AG04450 (cell line): Measurements from ENCODE around the gene WDR86. TPM values are rescaled to one million over a fixed set of nuclear protein-coding genes. Genes with fewer than 3 reads are reported as not detected.

Experiments
- CTCF ChIA-PET: fragments of 300-600, 350-600 bp; formaldehyde crosslinking; extraction: SDS; loops from one replicate; lab custom pipeline; 2022; ENCODE audit warnings: antibody characterized with exemption, inconsistent platforms; lab: Charles Lee
- POLR2A ChIA-PET: fragments of 350-600 bp; formaldehyde crosslinking; extraction: SDS; loops from one replicate; lab custom pipeline; 2021; ENCODE audit warnings: antibody characterized with exemption, inconsistent platforms; lab: Yijun Ruan, JAX
- DNase-seq: peaks from one replicate; pipeline ENCODE4 v3.0.0-alpha.2; 2011; ENCODE audit warnings: low read depth, low spot score
- H3K27ac ChIP-seq: one replicate; pipeline ENCODE4 v1.5.1; 2012; ENCODE audit warnings: low read depth, low read length, control low read depth
- H3K27me3 ChIP-seq: one replicate; pipeline ENCODE4 v1.6.0; 2012; ENCODE audit warnings: low read length; ENCODE audit not compliant: control insufficient read depth, insufficient read depth
- H3K4me3 ChIP-seq: 2 replicates; pipeline ENCODE4 v1.5.1; 2011; ENCODE audit warnings: mild to moderate bottlenecking, low read depth, low read length, control low read depth
- H3K9me3 ChIP-seq: 2 replicates; pipeline ENCODE4 v1.5.1; 2012; ENCODE audit warnings: low read length; ENCODE audit not compliant: control insufficient read depth, insufficient read depth
- polyA plus RNA-seq: library from polyadenylated mRNA; depleted of rRNA; stranded (reverse); fragments of >200 nt; gene quantifications from 2 replicates; pipeline ENCODE4 v1.2.3, GENCODE V29; 2011
- TF ChIP-seq, protein P1 (sequence below): IDR thresholded peaks from 2 replicates; pipeline ENCODE4 v1.5.1; 2011; ENCODE audit warnings: low read depth, low read length, control low read depth, inconsistent platforms

WDR86 gene
- polyA plus RNA-seq, 1 experiment = 0.15 TPM

DNA sequence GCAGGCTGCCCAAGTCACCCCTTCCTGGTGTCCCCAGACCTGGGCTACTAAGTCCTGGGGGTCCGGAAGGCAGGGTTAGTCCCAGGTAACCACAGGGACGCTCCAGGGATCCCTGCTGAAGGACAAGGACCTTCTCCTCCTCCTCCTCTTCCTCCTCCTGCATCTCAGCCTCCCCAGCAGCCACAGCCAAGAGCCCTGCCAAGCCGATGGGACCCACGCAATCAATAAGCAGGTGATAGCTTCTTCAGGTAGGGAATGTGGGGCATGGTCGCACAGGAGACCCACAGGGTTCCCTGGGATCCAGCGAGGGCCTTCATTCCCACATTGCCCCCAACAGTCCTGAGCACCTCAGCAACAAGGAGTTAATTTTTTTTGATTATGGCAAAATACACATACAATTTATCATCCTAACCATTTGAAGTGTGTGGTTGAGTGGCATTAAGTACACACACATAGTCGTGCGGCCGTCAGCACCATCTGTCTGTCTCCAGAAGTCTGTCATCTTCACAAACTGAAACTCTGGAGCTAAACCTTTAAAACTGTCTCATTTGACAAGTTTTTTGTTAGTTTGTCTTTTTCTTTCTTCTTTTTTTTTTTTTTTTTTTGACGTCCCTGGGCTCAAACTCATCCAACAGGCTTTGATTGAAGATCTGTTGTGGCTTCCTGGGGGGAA, 18.0 kb upstream of the WDR86 start:
- no peak overlapping the region for H3K4me3 ChIP-seq
- POLR2A ChIA-PET = interaction anchor here (0.6 kb wide), 1 partner anchor 116 kb away, joined by 6 read pairs; no protein-coding TSS in a partner anchor
- no peaks in the 10 kb centered on the region for H3K27me3 ChIP-seq
- no peak for DNase-seq
- peak overlapping the region; percentile 61 for H3K27ac ChIP-seq
- peaks cover 6% of the 10 kb centered on the region; the same call in 1 of the 2 replicates for H3K9me3 ChIP-seq
- TF ChIP-seq, protein P1, sequence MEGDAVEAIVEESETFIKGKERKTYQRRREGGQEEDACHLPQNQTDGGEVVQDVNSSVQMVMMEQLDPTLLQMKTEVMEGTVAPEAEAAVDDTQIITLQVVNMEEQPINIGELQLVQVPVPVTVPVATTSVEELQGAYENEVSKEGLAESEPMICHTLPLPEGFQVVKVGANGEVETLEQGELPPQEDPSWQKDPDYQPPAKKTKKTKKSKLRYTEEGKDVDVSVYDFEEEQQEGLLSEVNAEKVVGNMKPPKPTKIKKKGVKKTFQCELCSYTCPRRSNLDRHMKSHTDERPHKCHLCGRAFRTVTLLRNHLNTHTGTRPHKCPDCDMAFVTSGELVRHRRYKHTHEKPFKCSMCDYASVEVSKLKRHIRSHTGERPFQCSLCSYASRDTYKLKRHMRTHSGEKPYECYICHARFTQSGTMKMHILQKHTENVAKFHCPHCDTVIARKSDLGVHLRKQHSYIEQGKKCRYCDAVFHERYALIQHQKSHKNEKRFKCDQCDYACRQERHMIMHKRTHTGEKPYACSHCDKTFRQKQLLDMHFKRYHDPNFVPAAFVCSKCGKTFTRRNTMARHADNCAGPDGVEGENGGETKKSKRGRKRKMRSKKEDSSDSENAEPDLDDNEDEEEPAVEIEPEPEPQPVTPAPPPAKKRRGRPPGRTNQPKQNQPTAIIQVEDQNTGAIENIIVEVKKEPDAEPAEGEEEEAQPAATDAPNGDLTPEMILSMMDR = no peak
- CTCF ChIA-PET = interaction anchor here (0.6 kb wide), 2 partner anchors 320 to 331 kb away, joined by 3 read pairs; no protein-coding TSS in a partner anchor

- Histone ChIP-seq H3K27ac (peak overlapping the region; percentile 86), H3K4me3 (no peak overlapping the region), H3K9me3 (peaks cover 6% of the 10 kb centered on the region), H3K27me3 (peaks cover 5% of the 10 kb centered on the region)
- no peak for DNase-seq
- ChIA-PET POLR2A (no interaction called here), CTCF (no interaction called here)
- TF ChIP-seq, protein P1 = no peak
These were observed 17.3 kb upstream of the WDR86 start for GRCh38 chr7:151426904-151427704.

DNA sequence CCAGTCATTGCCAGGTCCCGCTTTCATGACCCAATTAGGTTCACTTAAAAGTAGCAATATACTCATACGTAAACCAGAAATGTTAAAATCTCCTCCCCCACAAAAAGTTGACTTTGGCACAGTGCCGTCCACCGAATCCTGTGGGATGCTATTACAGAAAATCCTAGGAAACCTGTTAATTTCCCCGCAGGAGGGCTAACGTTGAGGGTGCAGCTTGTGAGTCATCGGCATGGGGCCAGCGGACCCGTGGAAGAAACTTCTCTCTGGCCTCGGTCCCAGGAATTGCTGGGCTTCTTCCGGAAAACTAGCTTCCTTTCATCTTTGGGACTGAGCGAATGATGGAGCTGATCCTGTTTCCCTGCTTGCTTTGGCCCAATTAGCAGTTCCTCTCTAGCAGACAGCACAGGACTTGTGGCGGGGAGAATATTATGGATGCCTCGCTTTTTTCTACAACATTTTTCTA, 16.6 kb upstream of the WDR86 start:
- H3K27me3 ChIP-seq = peaks cover 10% of the 10 kb centered on the region
- H3K4me3 ChIP-seq = no peak overlapping the region
- H3K27ac ChIP-seq = peak overlapping the region; percentile 86
- peaks cover 13% of the 10 kb centered on the region for H3K9me3 ChIP-seq
- TF ChIP-seq, protein P1 = no peak
- POLR2A ChIA-PET = interaction anchor here (1.4 kb wide), 1 partner anchor 22 kb away, joined by 5 read pairs; no protein-coding TSS in a partner anchor
- peak; percentile 80 for DNase-seq
- CTCF ChIA-PET = no interaction called here

GRCh38 chr7:151425670-151426440, 16.0 kb upstream of the WDR86 start:
- TF ChIP-seq, protein P1 = no peak
- Histone ChIP-seq H3K9me3 (peaks cover 13% of the 10 kb centered on the region), H3K27me3 (peaks cover 10% of the 10 kb centered on the region), H3K27ac (peak overlapping the region; percentile 91), H3K4me3 (no peak overlapping the region)
- peak; percentile 70 for DNase-seq
- ChIA-PET CTCF (interaction anchor here (0.6 to 0.7 kb wide), 2 partner anchors 23 to 57 kb away, joined by 3 read pairs; no protein-coding TSS in a partner anchor), POLR2A (interaction anchor here (1.4 kb wide), 1 partner anchor 22 kb away, joined by 5 read pairs; no protein-coding TSS in a partner anchor)
